ENCODE data around the gene NTN4. TPM values are rescaled to one million over a fixed set of nuclear protein-coding genes. Genes with fewer than 3 reads are reported as not detected.
"Not testable (repeated sequence)": the region's sequence is repeated elsewhere in the genome, so short reads cannot be mapped to it uniquely, and the experiment has no call there.

NTN4 gene
- total RNA-seq, 1 experiment from 2014 or later = 1.4 TPM

- DNase-seq = no peak
- no peaks in the 10 kb centered on the region; the same call in 1 of the 2 replicates for H3K36me3 ChIP-seq (replicated peaks; ENCODE audit: control insufficient read depth, insufficient read depth, low read length)
- no peaks in the 10 kb centered on the region; the same call in 1 of the 2 replicates for H3K27me3 ChIP-seq (ENCODE audit: control insufficient read depth, insufficient read depth, low read length)
- no peak overlapping the region for H3K4me3 ChIP-seq (ENCODE audit: insufficient read depth, low read depth, low read length)
Measured at GRCh38 chr12:95741635-95742034, 48.9 kb downstream of the NTN4 start.

- Histone ChIP-seq H3K27me3 (ENCODE audit: control insufficient read depth, insufficient read depth, low read length) (no peaks in the 10 kb centered on the region; the same call in 1 of the 2 replicates), H3K36me3 (replicated peaks; ENCODE audit: control insufficient read depth, insufficient read depth, low read length) (no peaks in the 10 kb centered on the region; the same call in 1 of the 2 replicates), H3K4me3 (ENCODE audit: insufficient read depth, low read depth, low read length) (no peak overlapping the region)
- no peak for DNase-seq
Measured at GRCh38 chr12:95740751-95741150, 49.8 kb downstream of the NTN4 start.

DNA sequence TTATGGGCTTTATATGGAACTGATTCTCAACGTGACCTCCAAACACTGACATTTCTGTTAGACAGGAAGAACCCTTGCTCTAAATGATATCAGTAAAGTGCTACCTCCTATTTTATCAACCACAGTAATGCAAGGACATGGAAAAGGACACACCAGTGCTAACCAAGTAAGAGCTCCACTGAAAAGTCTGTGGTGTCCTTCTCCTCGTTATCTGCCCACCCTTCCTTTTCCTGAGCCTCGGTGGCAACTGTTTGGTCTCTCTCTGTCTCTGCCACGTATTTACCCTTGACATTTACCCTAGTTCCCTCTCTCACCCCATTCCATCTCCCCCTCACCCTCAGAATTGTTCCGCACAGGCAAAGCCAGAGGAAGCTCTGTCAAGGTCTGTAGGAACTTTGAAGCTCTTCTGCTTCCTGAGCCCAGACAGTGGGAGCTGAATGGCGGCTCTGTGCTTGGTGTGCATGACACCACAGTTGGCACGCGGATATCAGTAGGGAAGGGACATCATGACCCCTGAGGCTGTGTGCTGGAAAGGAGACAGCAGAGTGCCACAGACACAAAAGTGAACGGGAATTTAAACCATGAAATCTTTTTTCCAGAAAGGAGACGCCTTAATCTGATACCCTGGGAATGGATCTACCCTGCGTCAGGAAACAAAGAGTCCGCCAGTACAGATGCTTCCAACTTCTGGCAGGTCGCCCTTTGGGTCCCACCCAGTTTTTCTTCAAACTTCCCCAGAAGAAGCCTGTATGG is 50.8 kb downstream of the NTN4 start:
- no peaks in the 10 kb centered on the region; the same call in 1 of the 2 replicates for H3K27me3 ChIP-seq (ENCODE audit: control insufficient read depth, insufficient read depth, low read length)
- no peak overlapping the region for H3K4me3 ChIP-seq (ENCODE audit: insufficient read depth, low read depth, low read length)
- no peak for DNase-seq
- no peaks in the 10 kb centered on the region; the same call in 1 of the 2 replicates for H3K36me3 ChIP-seq (replicated peaks; ENCODE audit: control insufficient read depth, insufficient read depth, low read length)

GRCh38 chr12:95738024-95738611 is 52.4 kb downstream of the NTN4 start:
- Histone ChIP-seq H3K36me3 (replicated peaks; ENCODE audit: control insufficient read depth, insufficient read depth, low read length) (no peaks in the 10 kb centered on the region; the same call in 1 of the 2 replicates), H3K4me3 (ENCODE audit: insufficient read depth, low read depth, low read length) (no peak overlapping the region), H3K27me3 (ENCODE audit: control insufficient read depth, insufficient read depth, low read length) (no peaks in the 10 kb centered on the region; the same call in 1 of the 2 replicates)
- DNase-seq = no peak

DNA sequence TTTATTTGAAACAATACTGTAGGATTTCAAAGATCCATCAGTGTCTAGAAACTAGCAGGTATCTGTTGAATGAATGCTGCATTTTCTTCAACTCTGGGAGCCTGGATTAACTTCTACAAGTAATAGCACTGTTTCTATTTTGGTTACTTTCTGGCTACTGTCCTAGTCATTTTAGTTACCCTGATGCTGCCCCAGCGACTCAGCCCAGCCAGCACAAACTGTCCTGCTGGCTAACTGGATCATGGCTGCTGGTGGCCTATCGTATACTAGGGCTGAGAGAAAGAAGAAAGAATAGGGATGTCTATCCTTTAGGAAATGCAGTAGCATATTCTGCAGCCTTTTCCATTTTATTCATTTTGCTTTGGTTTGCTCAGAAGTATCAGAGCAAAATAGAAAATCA is 53.9 kb downstream of the NTN4 start:
- Histone ChIP-seq H3K27me3 (ENCODE audit: control insufficient read depth, insufficient read depth, low read length) (no peaks in the 10 kb centered on the region; the same call in 1 of the 2 replicates), H3K36me3 (replicated peaks; ENCODE audit: control insufficient read depth, insufficient read depth, low read length) (no peaks in the 10 kb centered on the region; the same call in 1 of the 2 replicates), H3K4me3 (ENCODE audit: insufficient read depth, low read depth, low read length) (no peak overlapping the region)
- DNase-seq = no peak

DNA sequence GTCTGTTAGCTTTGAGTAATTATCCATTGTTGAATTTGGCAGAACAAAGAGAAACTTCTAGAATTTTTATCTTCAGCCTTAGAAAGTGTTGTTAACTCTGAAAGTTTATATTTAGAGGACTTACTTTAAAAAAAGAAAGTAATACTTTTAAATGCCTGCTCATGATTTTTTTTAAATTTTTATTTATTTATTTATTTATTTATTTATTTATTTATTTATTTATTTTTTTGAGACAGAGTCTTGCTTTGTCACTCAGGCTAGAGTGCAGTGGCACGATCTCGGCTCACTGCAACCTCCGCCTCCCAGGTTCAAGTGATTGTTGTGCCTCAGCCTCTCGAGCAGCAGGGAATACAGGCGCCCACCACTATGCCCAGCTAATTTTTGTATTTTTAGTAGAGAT is 54.8 kb downstream of the NTN4 start:
- not testable (repeated sequence) for H3K36me3 ChIP-seq (replicated peaks; ENCODE audit: control insufficient read depth, insufficient read depth, low read length); DNase-seq; H3K4me3 ChIP-seq (ENCODE audit: insufficient read depth, low read depth, low read length); H3K27me3 ChIP-seq (ENCODE audit: control insufficient read depth, insufficient read depth, low read length)

DNA sequence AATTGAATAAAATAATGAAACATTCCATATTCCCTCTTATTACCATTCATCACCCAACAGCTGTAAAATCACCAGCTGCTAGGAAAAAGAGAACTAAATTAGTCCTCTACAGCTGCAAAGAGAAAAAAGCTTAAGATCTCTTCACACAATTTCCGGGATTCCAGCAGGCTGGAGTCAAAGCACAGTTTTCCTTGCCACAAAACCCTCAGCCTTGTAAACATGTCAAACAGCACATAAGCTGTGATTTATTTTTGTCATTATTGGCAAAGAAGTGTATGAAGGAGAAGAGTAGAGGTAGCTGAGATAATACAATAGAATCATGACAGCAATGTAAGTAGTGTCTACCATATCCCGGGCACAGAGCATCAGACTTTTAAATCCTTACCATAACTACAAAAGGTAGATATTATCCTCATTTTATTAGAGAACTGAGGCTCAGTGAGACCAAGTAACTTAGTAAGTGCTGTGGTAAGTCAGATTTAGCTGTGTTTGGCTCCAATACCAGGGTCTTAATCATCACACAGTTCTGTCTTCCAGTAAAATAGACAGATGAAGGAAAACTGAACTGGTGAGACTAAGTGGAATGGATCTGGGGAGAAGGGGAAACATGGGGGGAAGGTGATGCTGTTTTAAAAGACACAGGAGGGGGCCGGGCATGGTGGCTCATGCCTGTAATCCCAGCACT is 57.3 kb downstream of the NTN4 start:
- no peak for DNase-seq
- no peaks in the 10 kb centered on the region; the same call in 1 of the 2 replicates for H3K36me3 ChIP-seq (replicated peaks; ENCODE audit: control insufficient read depth, insufficient read depth, low read length)
- no peak overlapping the region for H3K4me3 ChIP-seq (ENCODE audit: insufficient read depth, low read depth, low read length)
- H3K27me3 ChIP-seq (ENCODE audit: control insufficient read depth, insufficient read depth, low read length) = no peaks in the 10 kb centered on the region

- no peak for DNase-seq
- no peaks in the 10 kb centered on the region for H3K27me3 ChIP-seq (ENCODE audit: control insufficient read depth, insufficient read depth, low read length)
- H3K4me3 ChIP-seq (ENCODE audit: insufficient read depth, low read depth, low read length) = no peak overlapping the region
- no peaks in the 10 kb centered on the region for H3K36me3 ChIP-seq (replicated peaks; ENCODE audit: control insufficient read depth, insufficient read depth, low read length)
Measured at GRCh38 chr12:95731519-95731958, 59.0 kb downstream of the NTN4 start.

- Histone ChIP-seq H3K27me3 (ENCODE audit: control insufficient read depth, insufficient read depth, low read length) (no peaks in the 10 kb centered on the region), H3K36me3 (replicated peaks; ENCODE audit: control insufficient read depth, insufficient read depth, low read length) (no peaks in the 10 kb centered on the region), H3K4me3 (ENCODE audit: insufficient read depth, low read depth, low read length) (no peak overlapping the region)
- no peak for DNase-seq
Measured at GRCh38 chr12:95730457-95730856, 60.1 kb downstream of the NTN4 start.

- no peak for DNase-seq
- Histone ChIP-seq H3K4me3 (ENCODE audit: insufficient read depth, low read depth, low read length) (no peak overlapping the region), H3K36me3 (replicated peaks; ENCODE audit: control insufficient read depth, insufficient read depth, low read length) (no peaks in the 10 kb centered on the region), H3K27me3 (ENCODE audit: control insufficient read depth, insufficient read depth, low read length) (no peaks in the 10 kb centered on the region)
Measured at GRCh38 chr12:95726903-95727302, 63.7 kb downstream of the NTN4 start.

DNA sequence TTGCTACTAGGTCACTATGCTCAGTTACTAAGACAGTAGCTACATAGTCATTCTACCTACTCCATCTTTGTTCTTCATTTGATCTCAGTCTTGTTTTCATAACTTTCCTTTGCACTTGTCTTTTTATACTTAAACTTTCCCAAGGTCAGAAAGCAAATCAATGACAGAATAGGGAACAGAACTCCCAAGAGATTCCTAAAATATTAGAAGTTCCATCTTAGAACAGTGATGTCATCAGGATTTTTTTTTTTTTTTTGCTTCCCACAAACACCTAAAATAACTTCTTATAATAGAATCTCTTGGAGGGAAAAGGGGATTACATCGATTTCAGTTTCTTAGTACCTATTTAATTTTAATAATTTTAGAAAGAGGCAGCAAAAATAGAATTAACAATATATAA is 65.8 kb downstream of the NTN4 start:
- Histone ChIP-seq H3K27me3 (ENCODE audit: control insufficient read depth, insufficient read depth, low read length) (no peaks in the 10 kb centered on the region), H3K4me3 (ENCODE audit: insufficient read depth, low read depth, low read length) (no peak overlapping the region), H3K36me3 (replicated peaks; ENCODE audit: control insufficient read depth, insufficient read depth, low read length) (no peaks in the 10 kb centered on the region)
- no peak for DNase-seq

- H3K36me3 ChIP-seq (replicated peaks; ENCODE audit: control insufficient read depth, insufficient read depth, low read length) = no peaks in the 10 kb centered on the region
Measured at GRCh38 chr12:95723693-95724384, 66.7 kb downstream of the NTN4 start.

GRCh38 chr12:95721320-95721719 is 69.2 kb downstream of the NTN4 start:
- H3K27me3 ChIP-seq (ENCODE audit: control insufficient read depth, insufficient read depth, low read length) = no peaks in the 10 kb centered on the region
- no peaks in the 10 kb centered on the region for H3K36me3 ChIP-seq (replicated peaks; ENCODE audit: control insufficient read depth, insufficient read depth, low read length)
- no peak overlapping the region for H3K4me3 ChIP-seq (ENCODE audit: insufficient read depth, low read depth, low read length)
- DNase-seq = no peak

More at GRCh38 chr12:95723693-95724384, 66.7 kb downstream of the NTN4 start:
- DNase-seq = no peak
- Histone ChIP-seq H3K27me3 (ENCODE audit: control insufficient read depth, insufficient read depth, low read length) (no peaks in the 10 kb centered on the region), H3K4me3 (ENCODE audit: insufficient read depth, low read depth, low read length) (no peak overlapping the region)

DNA sequence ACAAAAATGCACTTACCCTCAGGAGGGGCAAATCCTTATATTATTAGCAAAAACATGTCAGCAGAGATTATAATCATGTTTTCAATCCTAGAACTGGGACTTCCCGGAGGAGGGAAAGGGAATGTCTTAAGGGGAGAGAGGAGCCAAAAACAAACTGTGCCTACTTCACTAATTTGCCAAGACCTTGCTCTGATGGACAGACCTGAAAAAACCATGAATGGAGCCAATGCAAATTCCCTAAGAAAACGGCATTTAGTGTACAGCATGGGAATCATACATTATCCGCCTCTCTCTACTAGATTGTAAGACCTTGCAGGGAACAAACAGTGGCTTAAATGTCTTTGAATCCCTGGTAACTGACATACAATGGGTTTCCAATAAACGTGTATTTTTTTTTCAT is 70.4 kb downstream of the NTN4 start:
- Histone ChIP-seq H3K36me3 (replicated peaks; ENCODE audit: control insufficient read depth, insufficient read depth, low read length) (no peaks in the 10 kb centered on the region), H3K4me3 (ENCODE audit: insufficient read depth, low read depth, low read length) (no peak overlapping the region)
- no peak for DNase-seq

More for the DNA sequence above, 70.4 kb downstream of the NTN4 start:
- no peaks in the 10 kb centered on the region for H3K27me3 ChIP-seq (ENCODE audit: control insufficient read depth, insufficient read depth, low read length)

Measured in H7 (cell line).